RKO (cell line): ENCODE data around the gene MEF2C.
"Not testable (repeated sequence)": the region's sequence is repeated elsewhere in the genome, so short reads cannot be mapped to it uniquely, and the experiment has no call there.

Experiments
- DNase-seq: peaks from one replicate; pipeline ENCODE4 v3.0.0-alpha.2; 2016; ENCODE audit warnings: low spot score

MEF2C gene

GRCh38 chr5:88883059-88883835, at the start of gene MEF2C:
Gene MEF2C (minus strand): TSS chr5:88883184. CDS start chr5:88823788, 59,396 bp downstream.
- DNase-seq = no peak

DNA sequence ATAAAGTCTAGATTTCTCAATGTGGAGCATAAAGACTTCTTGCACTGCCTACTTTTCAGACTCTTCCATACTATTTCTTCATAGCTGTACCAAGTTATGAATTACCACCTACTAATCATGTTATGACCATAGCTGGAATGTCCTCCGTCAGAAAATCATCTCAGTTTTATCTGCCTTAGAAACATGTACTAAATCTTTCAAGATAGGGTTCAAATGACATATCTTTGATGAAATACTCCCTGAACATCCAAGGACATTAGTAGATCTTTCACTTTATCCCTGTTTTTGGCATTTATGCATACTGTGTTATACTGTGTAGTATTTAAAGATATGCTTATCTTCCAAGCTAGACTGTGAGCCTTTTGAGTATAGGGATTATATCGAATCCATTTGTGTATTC, 49.6 kb upstream of the MEF2C start:
- no peak for DNase-seq

GRCh38 chr5:88930335-88930734, 47.4 kb upstream of the MEF2C start:
- DNase-seq = no peak

DNA sequence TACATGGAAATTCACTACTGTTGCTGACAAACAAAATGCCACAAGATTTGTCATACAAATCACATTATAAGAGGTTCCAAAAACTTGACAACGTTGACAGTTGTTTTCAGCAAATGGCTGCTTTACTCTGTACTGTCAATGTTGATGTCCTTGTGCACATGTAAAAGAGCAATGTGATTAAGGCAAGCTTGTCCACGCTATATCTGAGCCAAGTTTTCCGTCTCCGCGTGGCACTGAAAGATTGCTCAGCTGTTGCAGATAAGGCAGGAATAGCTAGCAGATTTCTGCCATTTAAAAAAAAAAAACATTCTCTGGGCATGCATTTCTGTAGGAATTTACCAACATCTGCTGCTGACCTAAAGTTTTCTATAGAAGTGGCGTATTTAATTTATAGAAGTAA, 46.4 kb upstream of the MEF2C start:
- DNase-seq = no peak

DNA sequence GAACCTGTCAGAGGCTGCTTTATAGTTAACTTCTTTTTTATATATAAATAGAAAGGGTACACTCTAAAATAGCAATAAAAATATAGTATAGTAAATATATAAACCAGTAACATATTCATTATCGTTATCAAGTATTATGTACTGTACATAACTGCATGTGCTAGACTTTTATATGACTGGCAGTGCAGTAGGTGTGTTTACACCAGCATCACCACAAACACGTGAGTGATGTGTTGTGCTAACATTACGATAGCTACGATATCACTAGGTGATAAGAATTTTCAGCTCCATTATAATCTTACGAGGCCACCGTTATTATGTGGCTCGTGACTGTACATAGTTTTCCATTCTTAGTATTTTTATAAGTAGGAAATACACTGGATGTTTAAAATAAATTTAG, 43.8 kb upstream of the MEF2C start:
- DNase-seq = no peak

GRCh38 chr5:88925692-88926490, 42.9 kb upstream of the MEF2C start:
- DNase-seq = peak; percentile 16

DNA sequence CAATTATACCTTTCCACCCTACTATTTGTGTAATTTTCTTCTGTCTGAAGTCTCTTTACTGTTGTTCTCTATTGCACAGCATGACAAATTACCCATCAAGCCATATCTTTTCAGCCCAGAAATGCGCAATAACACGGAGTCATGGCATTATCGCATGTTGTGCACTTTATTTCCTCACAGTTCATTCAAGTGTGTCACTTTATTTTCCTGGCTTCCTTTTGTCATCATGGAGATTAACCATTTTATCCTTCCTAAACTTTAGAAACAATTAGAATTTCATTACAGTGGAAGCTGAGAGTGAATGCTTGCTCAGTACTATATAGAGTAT, 41.3 kb upstream of the MEF2C start:
- no peak for DNase-seq

GRCh38 chr5:88923623-88924329, 40.8 kb upstream of the MEF2C start:
- no peak for DNase-seq

DNA sequence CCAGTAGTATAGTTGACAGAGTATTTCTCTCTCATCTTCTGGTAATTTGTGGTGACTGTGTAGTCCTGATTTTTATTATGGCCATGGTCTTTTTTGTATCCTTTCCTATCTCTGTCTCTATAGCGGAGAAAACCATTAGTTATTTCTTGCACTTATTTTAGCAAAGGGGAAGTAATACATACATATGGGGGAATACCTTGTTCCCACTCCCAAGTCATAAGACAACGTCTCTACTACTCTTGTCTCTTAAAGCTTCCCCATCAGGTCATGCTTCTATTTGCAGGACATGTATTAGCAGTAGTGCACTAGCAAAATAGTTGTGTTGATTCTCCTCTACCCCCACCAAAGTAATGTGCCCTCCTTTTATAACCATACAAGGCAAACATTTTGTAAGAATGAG, 29.8 kb upstream of the MEF2C start:
- DNase-seq = not testable (repeated sequence)

DNA sequence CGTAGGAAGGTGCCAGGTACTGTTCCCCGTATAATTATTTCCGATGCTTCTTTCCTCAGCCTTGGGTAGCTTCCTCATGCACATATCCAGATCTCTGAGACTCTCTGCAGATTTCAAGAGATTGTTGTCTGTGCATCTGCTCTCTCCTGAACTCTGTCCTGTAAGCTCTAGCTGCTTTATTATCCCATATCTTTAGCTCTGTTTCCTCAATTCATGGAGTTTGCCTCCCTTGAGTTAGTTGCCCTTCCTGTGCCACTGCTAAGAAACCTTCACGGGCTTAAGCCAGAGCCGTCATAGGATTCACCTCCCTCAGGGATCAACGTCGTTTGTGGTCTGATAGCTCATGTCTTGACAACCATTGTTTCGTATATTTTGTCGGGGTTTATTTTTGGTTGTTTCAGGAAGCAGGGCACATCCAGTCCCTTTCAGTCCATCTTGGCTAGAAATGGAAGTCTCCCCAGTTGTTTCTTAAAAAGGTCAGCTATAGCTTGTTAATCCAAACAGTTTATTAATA, 28.1 kb upstream of the MEF2C start:
- not testable (repeated sequence) for DNase-seq

- not testable (repeated sequence) for DNase-seq
Observed at GRCh38 chr5:88904478-88904877, 21.5 kb upstream of the MEF2C start.

- DNase-seq = not testable (repeated sequence)
Observed at GRCh38 chr5:88903966-88904365, 21.0 kb upstream of the MEF2C start.

DNA sequence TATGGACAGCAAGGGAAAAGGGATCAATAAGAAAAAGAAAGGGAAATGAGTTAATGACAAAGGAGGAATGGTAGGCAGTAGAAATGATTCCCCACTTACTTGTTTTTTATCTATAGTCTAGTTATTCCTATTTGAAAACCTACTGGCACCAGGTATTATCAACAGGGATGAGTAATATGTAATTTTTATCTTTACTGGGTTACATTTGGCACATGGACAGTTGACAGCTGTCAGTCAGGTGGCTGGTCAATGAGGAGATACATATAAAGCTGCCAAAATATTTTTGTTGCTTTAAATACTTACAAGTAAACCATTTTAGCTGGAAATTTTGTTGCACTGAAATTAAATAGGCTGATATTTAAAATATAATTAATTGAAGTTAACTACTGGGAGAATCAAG, 18.1 kb upstream of the MEF2C start:
- not testable (repeated sequence) for DNase-seq

- no peak for DNase-seq
Observed at GRCh38 chr5:88899096-88899737, 16.2 kb upstream of the MEF2C start.

GRCh38 chr5:88897748-88898147, 14.8 kb upstream of the MEF2C start:
- no peak for DNase-seq

GRCh38 chr5:88895681-88896501, 12.9 kb upstream of the MEF2C start:
- DNase-seq = no peak

GRCh38 chr5:88892669-88893068, 9.7 kb upstream of the MEF2C start:
- DNase-seq = no peak

DNA sequence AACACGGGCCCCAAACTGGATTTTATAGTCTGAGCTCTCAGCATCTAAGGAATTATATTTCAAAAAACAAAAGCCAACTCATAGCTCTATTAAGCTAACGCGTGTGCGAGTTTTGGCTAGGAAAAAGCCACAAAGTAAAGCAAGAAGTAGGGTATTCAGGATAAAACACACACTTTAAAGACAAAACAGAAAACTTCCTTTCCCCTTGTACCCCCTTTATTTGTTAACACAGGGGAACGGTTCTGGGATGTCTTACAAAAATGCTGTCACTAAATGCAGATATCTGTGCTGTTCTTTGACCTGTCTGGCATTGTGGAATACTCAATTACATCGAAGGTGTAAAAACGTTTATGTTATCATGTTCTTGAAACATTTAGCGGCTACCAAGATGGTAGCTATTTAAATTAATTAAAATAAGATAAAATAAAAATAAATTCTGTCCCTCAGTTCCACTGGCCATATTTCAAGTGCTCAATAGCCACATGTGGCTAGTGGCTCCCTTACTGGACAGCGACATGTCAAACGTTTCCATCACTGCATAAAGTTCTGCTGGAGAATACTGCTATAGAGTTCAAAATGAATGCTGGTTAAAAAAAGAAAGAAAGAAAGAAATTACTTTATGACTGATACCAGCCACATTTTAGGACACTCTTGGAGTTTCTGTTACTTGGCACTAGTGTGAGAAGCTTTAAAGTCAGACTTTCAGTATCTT, 7.2 kb upstream of the MEF2C start:
- no peak for DNase-seq

DNA sequence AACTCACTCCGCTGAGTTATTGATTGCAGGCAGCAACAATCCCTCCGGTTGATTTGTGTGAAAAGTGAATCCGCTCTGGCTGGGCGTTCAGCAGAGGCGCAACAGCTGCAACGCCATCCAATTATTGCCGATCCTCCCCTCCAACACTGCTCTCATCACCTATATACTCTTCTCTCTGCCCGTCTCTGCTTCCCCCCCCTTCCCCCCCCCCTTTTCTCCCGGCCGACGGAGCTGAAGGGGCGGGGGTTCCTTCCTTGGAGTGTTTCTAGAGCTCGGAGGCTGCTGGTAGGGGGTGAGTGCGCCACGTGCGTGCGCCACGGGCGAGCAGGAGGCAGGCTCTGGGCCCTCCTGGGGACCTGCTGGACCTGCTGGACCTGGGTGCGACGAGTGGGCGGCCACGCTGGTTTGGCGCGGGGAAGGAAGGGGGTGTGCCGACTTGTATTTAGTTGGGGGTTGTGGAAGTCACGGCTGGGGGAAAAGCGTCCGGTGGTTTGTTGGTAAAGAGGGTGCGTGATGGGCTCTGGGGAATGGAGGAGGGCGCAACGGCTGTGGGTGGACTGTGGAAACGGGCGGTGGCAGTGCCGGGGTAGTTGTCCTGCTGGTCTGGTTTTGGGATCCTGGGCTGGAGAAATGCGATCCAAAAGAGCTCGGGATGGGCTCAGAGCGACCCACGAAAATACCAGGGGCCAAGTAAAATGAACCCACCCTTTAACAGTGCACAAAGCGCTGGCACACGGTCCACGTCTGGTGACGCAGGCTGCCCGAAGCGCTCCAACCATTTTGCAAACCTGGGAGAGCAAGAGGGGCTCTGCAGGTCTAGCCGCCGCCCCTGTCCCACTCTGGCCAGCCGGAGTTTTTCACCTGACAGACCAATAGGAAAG, 6.4 kb upstream of the MEF2C start:
- DNase-seq = no peak

- no peak for DNase-seq
Observed at GRCh38 chr5:88888848-88889188, 5.8 kb upstream of the MEF2C start.
